VCaP (cell line): Measurements from ENCODE around the gene PDIA2.

ENCODE experiments used
- H3K27ac ChIP-seq: fragments of 450-650 bp; 2 replicates; pipeline ENCODE4 v1.5.1; 2017
- TF ChIP-seq, protein P1 (sequence below): fragments of 450-650 bp; conservative IDR thresholded peaks from 2 replicates; pipeline ENCODE4 v1.5.1; 2017; ENCODE audit warnings: mild to moderate bottlenecking, moderate library complexity

The PDIA2 gene

DNA sequence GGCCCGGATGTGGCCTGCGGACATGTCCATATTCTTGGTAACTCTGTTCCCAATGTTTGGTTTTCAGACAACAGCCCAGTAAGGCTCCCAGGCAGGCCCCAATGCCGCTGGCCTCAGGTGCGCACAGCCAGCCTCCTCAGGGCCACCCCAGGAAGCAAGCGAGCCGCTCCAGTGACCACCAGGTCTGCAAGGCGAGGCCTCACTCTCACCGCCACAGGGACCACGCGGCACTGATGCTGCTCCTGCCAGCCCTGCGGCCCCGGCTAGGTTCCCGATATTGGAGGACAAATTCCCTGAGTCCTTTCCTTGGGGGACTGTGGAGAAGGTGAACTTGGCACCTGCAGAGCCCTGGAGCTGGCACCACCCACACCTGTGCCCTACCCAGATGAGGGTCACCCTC, 19.0 kb downstream of the PDIA2 start:
- H3K27ac ChIP-seq, result no peak overlapping the region
- TF ChIP-seq, protein P1, sequence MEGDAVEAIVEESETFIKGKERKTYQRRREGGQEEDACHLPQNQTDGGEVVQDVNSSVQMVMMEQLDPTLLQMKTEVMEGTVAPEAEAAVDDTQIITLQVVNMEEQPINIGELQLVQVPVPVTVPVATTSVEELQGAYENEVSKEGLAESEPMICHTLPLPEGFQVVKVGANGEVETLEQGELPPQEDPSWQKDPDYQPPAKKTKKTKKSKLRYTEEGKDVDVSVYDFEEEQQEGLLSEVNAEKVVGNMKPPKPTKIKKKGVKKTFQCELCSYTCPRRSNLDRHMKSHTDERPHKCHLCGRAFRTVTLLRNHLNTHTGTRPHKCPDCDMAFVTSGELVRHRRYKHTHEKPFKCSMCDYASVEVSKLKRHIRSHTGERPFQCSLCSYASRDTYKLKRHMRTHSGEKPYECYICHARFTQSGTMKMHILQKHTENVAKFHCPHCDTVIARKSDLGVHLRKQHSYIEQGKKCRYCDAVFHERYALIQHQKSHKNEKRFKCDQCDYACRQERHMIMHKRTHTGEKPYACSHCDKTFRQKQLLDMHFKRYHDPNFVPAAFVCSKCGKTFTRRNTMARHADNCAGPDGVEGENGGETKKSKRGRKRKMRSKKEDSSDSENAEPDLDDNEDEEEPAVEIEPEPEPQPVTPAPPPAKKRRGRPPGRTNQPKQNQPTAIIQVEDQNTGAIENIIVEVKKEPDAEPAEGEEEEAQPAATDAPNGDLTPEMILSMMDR, result no peak

DNA sequence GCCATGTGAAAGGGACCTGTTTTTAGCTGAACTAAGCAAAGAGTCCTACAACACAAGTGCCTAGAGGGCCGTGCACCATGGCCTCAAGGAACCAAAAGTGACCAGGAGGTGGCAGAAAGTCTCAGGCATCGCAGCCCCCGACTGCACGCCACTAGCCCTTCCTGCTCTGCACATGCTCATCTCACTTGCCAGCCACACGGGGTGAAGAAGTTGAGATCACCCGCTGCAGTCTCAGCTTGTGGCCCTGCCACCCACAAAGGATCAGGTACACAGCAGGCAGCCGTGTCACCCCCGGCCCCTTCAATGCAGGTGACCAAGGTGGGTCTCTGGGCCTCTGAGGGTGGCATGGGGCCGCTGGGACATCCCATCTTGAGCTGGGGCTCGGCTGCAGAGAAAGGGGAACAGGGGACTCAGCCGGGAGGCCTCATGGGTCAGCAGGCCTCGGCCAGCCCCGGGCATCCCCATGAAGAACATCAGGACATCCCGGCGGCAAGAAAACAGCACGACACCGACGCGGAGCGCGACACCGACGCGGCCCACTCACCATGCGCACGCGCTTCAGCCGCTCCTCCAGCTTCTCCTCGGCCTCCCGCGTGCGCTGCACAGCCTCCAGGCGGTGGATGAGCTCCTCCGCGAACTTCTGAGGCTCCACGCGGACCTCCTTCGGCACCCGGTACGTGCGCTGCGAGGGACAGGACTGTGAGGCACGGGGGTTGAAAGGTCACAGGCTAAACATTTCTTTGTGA, 21.0 kb downstream of the PDIA2 start:
- TF ChIP-seq, protein P1, result no peak

DNA sequence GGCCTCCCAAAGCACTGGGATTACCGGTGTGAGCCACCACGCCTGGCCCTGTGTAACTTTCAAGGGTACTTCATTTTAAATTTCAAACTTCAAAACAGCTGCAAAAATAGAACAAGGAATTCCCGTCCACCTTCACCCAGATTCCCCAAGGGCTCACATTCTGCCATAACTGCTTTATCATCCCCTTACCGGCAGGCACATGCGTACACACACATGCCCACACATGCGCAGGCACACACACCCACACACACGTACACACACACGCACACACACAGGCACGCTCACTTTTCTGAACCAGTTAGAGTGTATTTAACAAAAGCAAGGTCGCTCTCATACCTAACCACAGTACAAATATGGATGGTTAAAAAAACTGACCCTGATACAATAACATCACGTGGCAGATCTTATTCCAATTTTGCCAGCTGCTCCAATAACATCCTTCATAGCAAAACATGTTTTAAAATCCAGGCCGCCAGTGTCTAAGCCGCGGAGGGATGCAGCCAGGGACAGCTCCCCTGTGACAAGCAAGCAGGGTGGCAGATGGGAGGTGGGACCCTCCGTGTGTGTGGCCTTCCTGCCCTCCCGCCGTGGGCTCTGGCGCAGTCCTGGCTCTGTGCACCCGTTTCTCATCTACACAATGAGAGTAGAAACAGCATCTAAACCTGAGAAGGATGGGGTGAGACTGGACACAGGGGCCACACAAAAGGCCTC, 23.1 kb downstream of the PDIA2 start:
- H3K27ac ChIP-seq, result no peak overlapping the region
- TF ChIP-seq, protein P1, result no peak

More for the DNA sequence above, 21.0 kb downstream of the PDIA2 start:
- H3K27ac ChIP-seq, result no peak overlapping the region

DNA sequence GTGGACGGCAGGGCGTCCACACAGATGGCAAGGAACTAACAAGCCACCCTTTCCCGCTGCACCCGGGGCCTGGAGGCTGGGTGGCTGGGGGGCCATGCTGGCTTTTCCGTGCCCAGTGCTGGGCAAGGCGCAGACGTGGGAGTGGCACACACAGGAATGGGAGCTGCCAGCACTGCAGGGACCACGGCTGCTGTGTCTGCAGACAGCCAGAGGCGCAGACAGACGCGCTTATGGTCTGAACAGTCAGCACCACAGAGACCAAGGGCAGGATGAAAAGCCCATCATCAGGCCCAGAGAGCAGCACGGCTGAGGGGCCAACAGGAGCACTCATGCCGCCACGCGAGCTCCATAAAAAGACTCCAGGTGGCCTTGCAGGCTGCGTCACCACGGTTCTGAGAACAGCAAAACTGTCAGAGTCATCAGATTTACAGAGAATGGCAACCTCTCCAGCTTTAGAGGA, 24.0 kb downstream of the PDIA2 start:
- TF ChIP-seq, protein P1, result no peak
- H3K27ac ChIP-seq, result no peak overlapping the region

DNA sequence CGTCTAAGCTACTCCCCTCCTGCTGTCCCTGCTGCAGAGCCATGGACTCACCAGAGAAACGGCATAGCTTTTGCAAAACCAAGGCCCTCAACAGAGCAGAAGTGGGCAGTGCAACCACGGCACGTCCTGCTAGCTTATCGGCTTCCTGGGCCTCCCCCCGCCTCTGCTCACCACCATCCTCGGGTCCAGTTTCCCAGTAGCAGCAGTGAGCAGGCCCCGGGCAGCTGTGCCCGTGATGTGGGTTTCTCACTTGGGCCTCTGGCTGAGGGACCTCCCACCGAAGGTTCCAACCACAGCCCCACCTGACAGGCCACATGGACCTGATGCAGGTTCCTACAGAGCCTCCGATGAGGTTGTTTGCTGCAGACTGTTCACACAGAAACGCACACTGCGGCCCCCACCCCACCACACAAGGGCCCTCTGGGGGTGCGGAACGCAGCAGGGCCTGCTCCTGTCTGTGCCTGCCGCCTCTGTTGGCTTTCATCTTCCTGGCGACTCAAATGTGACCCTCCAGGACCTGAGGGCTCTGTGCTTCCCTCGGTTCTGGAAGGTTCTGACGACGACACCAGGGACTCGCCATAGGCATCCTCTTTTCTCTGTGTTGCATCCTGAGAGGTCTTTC, 24.8 kb downstream of the PDIA2 start:
- TF ChIP-seq, protein P1, result no peak
- H3K27ac ChIP-seq, result no peak overlapping the region

DNA sequence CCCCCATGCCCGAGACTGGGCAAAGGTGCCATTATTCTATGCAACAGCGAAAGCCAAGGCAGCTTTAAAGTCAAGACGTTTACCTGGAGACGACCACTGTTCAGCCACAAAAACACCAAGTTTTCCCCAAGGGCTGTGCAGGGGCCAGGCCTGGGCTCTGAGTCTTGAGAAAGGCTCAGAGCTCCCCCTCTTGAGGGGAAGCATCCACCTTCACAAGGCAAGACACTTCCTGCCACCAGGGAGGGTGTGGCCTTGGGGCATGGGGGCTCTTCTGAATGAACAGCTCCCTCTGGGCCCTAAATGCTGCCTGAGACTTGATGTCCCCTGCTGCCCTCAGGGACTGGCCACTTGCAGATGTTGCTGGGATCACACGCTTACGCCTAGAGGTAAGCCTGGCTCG, 26.5 kb downstream of the PDIA2 start:
- TF ChIP-seq, protein P1, result no peak
- H3K27ac ChIP-seq, result no peak overlapping the region

DNA sequence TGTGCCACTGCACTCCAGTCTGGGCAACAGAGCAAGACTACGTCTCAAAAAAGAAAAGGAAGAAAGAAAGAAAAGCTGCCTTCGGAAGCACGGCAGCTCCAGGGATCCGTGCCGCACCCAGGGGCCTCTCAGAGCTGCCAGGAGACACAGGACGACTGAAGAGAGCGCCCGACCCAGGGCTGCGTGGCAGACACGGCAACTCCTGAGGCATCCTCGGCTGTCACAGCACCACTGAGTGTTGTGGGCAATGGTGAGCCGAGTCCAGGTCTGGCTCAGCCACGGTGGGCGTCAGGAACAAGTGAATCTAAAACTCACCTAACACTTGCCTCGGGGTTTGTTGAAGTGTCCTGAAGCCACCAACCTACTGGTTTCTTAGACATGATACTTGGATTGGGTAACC, 28.8 kb downstream of the PDIA2 start:
- H3K27ac ChIP-seq, result no peak overlapping the region

More for the DNA sequence above, 28.8 kb downstream of the PDIA2 start:
- TF ChIP-seq, protein P1, result no peak
